Immature natural killer cell (primary cell): ENCODE results near the gene SCAMP4. TPM values are rescaled to one million over a fixed set of nuclear protein-coding genes. Genes with fewer than 3 reads are reported as not detected.
"Not testable (repeated sequence)": the region's sequence is repeated elsewhere in the genome, so short reads cannot be mapped to it uniquely, and the experiment has no call there.

Experiments used
- DNase-seq, 3 donors: peaks; one replicate each; pipeline ENCODE4 v3.0.0; 2022; ENCODE audit warnings: mixed read lengths in 1 of 3
- H3K27ac Mint-ChIP-seq, 6 donors: one replicate each; pipeline ENCODE4 v1.8.0; 2020; ENCODE audit warnings: mixed read lengths in 6 of 6, mild to moderate bottlenecking in 5 of 6, inconsistent platforms in 4 of 6, moderate library complexity in 3 of 6
- H3K27me3 Mint-ChIP-seq, 3 donors: one replicate each; pipeline ENCODE4 v1.8.0; 2020 to 2021; ENCODE audit warnings: low read depth in 3 of 3, mild to moderate bottlenecking in 3 of 3, mixed read lengths in 3 of 3, moderate library complexity in 3 of 3, inconsistent platforms in 1 of 3
- H3K36me3 Mint-ChIP-seq, 3 donors: one replicate each; pipeline ENCODE4 v1.8.0; 2020; ENCODE audit warnings: mixed read lengths in 3 of 3, inconsistent platforms in 2 of 3, mild to moderate bottlenecking in 2 of 3
- H3K4me1 Mint-ChIP-seq, 2 donors: one replicate each; pipeline ENCODE4 v1.8.0; 2020; ENCODE audit warnings: inconsistent platforms in 2 of 2, mild to moderate bottlenecking in 2 of 2, mixed read lengths in 2 of 2, moderate library complexity in 1 of 2
- H3K4me3 Mint-ChIP-seq, 5 donors: one replicate each; pipeline ENCODE4 v1.8.0; 2020; ENCODE audit warnings: mild to moderate bottlenecking in 5 of 5, mixed read lengths in 5 of 5, inconsistent platforms in 3 of 5, moderate library complexity in 3 of 5
- H3K9me3 Mint-ChIP-seq, 6 donors: one replicate each; pipeline ENCODE4 v1.8.0; 2020; ENCODE audit warnings: mild to moderate bottlenecking in 6 of 6, mixed read lengths in 6 of 6, inconsistent platforms in 4 of 6, moderate library complexity in 3 of 6
- polyA plus RNA-seq, 3 donors: library from polyadenylated mRNA; unstranded; fragments of 300-500 nt; fragmentation: Illumina TruSeq; gene quantifications; one replicate each; pipeline ENCODE4 v1.2.3, GENCODE V29; 2021

Gene SCAMP4
- polyA plus RNA-seq, 3 donors from 2014 or later, result 7.6 to 31.9 (median 22.6) TPM

GRCh38 chr19:1873524-1874473, 31.4 kb upstream of the SCAMP4 start:
- Mint-ChIP-seq H3K36me3 (peaks cover 0 to 2% (median 0%) of the 10 kb centered on the region in 3 donors), H3K27me3 (peaks cover 20 to 27% (median 25%) of the 10 kb centered on the region in 3 donors), H3K9me3 (no peaks in the 10 kb centered on the region), H3K4me1 (peaks cover 28 to 40% of the 10 kb centered on the region in 2 donors), H3K4me3 (peak overlapping the region; percentile 93 to 97 (median 96)), H3K27ac (peak overlapping the region; percentile 97 to 100 (median 98))
- no peak for DNase-seq

- Mint-ChIP-seq H3K9me3 (no peaks in the 10 kb centered on the region), H3K36me3 (peaks cover 0 to 2% (median 0%) of the 10 kb centered on the region in 3 donors), H3K4me3 (peak overlapping the region; percentile 93 to 97 (median 96)), H3K27me3 (peaks cover 20 to 27% (median 25%) of the 10 kb centered on the region in 3 donors), H3K27ac (peak overlapping the region; percentile 97 to 100 (median 98)), H3K4me1 (peaks cover 24 to 38% of the 10 kb centered on the region in 2 donors)
- peak; percentile 73 to 79 (median 78) for DNase-seq
These were observed 30.5 kb upstream of the SCAMP4 start for GRCh38 chr19:1874554-1875185.

DNA sequence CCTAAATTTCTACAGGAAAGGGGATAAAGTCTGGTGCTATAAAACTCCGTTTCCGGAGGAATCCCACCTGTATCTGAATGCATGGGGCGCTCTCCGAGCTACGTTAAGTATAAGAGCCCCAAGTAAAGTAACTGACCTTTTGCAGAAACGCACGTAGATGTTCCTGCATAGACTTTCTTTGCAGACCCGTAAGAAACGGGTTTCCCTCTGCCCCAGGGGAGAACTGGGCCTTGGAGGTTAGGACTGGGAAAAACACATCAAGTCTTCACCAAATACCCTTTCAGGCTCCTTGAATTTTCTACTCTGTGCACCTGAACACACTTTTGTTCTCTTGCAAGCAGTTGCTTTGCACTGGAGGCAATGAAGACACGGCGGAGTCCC, 29.9 kb upstream of the SCAMP4 start:
- not testable (repeated sequence) for H3K9me3 Mint-ChIP-seq, H3K36me3 Mint-ChIP-seq, DNase-seq
- H3K27me3 Mint-ChIP-seq, result peaks cover 20 to 27% (median 25%) of the 10 kb centered on the region in 3 donors
- peaks cover 24 to 43% of the 10 kb centered on the region in 2 donors for H3K4me1 Mint-ChIP-seq
- peak overlapping the region; percentile 97 to 100 (median 98) for H3K27ac Mint-ChIP-seq
- H3K4me3 Mint-ChIP-seq, result peak overlapping the region; percentile 93 to 97 (median 96)

DNA sequence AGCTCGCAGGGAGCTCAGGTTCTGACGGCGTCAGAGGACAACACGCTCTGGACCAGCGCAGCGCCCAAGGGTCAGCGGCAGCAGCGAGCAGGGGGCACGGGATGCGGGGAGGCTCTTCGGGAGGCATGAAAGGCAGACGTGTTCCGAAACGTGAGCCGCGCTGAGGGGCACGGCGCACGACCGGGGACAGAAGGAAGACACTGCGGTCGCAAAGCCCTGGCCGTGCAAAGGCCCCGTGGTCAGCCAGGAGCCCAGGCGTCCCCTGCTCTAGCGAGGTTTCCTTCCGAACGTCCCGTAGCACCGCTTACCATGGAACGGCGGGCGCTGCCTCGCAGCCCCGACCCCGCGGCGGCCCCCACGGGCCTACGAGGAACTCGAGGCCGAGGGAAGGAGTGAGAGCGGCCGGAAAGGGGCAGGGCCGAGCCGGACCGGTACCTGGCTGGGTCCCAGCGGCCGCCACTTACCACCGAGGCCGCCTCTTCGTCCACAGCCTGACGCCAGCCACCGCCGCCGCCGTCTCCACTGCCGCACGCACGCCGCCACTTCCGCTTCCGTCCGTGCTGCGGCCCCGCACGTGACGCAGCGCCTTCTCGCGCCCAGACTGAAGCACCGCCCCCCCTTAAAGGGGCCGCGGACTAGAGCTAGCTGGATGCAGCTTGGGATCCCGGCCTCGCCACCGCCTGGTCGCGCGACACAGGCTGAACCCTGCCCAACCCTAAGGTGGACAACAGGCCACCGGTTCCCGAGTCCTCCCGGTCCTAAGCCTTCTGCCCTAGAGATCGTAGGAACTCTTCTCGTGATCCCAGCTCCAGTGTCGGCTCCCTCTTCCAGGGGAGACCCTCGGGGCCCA, 29.3 kb upstream of the SCAMP4 start:
- Mint-ChIP-seq H3K27me3 (peaks cover 20 to 27% (median 26%) of the 10 kb centered on the region in 3 donors), H3K4me1 (peaks cover 24 to 44% of the 10 kb centered on the region in 2 donors), H3K27ac (peak overlapping the region; percentile 97 to 100 (median 98)), H3K9me3 (no peaks in the 10 kb centered on the region), H3K36me3 (peaks cover 0 to 2% (median 0%) of the 10 kb centered on the region in 3 donors), H3K4me3 (peak overlapping the region; percentile 93 to 97 (median 96))
- peak; percentile 92 to 95 (median 94) for DNase-seq

- H3K9me3 Mint-ChIP-seq, H3K36me3 Mint-ChIP-seq, DNase-seq: not testable (repeated sequence)
- Mint-ChIP-seq H3K4me3 (peak overlapping the region; percentile 93 to 97 (median 96)), H3K27me3 (peaks cover 20 to 27% (median 26%) of the 10 kb centered on the region in 3 donors), H3K4me1 (peaks cover 24 to 45% of the 10 kb centered on the region in 2 donors), H3K27ac (peak overlapping the region; percentile 97 to 100 (median 98))
These were observed 28.5 kb upstream of the SCAMP4 start for GRCh38 chr19:1876496-1877279.

GRCh38 chr19:1877280-1877660, 27.9 kb upstream of the SCAMP4 start:
- peaks cover 24 to 31% (median 26%) of the 10 kb centered on the region in 3 donors for H3K27me3 Mint-ChIP-seq
- not testable (repeated sequence) for H3K4me3 Mint-ChIP-seq, DNase-seq, H3K9me3 Mint-ChIP-seq, H3K27ac Mint-ChIP-seq, H3K36me3 Mint-ChIP-seq
- H3K4me1 Mint-ChIP-seq, result peaks cover 28 to 49% of the 10 kb centered on the region in 2 donors

DNA sequence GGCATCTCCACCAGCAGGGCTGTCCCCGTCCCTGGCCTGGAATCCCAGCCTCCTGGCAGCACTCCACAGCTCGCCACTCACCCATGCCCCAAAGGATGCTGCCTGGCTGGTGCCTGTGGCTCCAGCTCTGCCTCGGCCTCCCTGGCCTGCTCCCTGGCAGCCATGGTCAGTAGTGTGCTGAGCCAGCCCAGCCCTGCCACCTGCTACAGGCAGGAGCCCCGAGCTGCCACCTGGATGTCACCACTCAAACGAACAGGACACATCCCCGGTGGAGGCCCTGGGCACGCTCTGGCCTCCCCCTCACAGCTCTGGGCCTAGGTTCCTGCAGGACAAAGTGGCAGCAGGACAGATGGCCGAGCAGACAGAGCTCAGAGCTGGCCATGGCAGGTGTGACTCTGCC, 26.6 kb upstream of the SCAMP4 start:
- Mint-ChIP-seq H3K27ac (peak overlapping the region in 4 of 6 donors; percentile 30 to 71 (median 44)), H3K36me3 (peaks cover 10 to 13% (median 10%) of the 10 kb centered on the region in 3 donors), H3K27me3 (peaks cover 37 to 44% (median 39%) of the 10 kb centered on the region in 3 donors), H3K4me3 (peak overlapping the region in 2 of 5 donors; percentile 24 to 41), H3K4me1 (peaks cover 41 to 56% of the 10 kb centered on the region in 2 donors)
- not testable (repeated sequence) for H3K9me3 Mint-ChIP-seq, DNase-seq

- H3K27ac Mint-ChIP-seq, result peak overlapping the region; percentile 44 to 84 (median 76)
- not testable (repeated sequence) for DNase-seq
These were observed 25.2 kb upstream of the SCAMP4 start for GRCh38 chr19:1879982-1880381.

DNA sequence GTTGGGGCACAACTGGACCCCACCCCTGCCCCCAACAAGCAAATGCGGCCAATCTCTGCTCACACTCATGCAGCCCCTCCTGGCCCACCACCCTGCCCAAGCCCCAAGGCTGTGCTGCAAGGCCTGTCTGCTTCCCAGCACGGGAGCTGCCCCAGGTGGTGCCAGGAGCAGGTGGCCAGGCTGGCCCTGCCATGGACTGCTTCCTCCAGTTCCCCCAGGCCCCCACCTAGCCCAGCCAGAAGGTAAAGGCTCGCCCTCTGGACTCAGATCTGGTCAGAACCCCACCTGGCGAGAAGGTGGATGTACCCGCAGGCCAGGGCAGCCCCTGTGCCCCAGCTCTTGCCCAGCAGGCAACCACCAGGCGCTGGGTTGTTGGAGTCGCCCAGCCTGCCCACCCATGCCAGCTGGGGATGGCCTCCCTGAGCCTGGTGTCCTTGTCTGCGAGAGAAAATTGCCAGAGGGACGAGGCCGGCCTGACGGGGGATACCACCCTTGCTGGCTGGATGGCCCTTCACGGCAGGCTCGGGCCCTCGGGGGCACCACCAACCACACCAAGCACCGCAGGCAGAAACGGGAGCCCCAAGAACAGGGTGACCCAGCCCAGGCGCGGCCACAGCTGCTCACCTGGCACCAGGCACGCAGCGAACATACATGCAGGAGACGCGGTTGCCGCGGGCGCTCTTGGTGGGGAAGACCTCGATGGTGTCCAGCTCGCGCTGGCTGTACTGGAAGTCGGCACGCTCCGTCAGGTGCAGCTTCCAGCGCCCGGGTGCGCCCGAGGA, 24.4 kb upstream of the SCAMP4 start:
- DNase-seq, result no peak
- Mint-ChIP-seq H3K27ac (peak overlapping the region; percentile 44 to 84 (median 76)), H3K27me3 (peaks cover 35 to 51% (median 42%) of the 10 kb centered on the region in 3 donors), H3K36me3 (peaks cover 18 to 23% (median 21%) of the 10 kb centered on the region in 3 donors), H3K9me3 (peaks cover 0 to 7% (median 3%) of the 10 kb centered on the region in 6 donors), H3K4me1 (peaks cover 34 to 50% of the 10 kb centered on the region in 2 donors), H3K4me3 (peak overlapping the region; percentile 35 to 62 (median 52))

More at GRCh38 chr19:1879982-1880381, 25.2 kb upstream of the SCAMP4 start:
- H3K27me3 Mint-ChIP-seq, result peaks cover 43 to 52% (median 44%) of the 10 kb centered on the region in 3 donors
- H3K4me3 Mint-ChIP-seq, result peak overlapping the region; percentile 35 to 66 (median 57)
- H3K9me3 Mint-ChIP-seq, result not testable (repeated sequence)
- H3K4me1 Mint-ChIP-seq, result peaks cover 38 to 50% of the 10 kb centered on the region in 2 donors
- peaks cover 18 to 23% (median 21%) of the 10 kb centered on the region in 3 donors for H3K36me3 Mint-ChIP-seq

GRCh38 chr19:1881393-1882088, 23.7 kb upstream of the SCAMP4 start:
- peaks cover 18 to 23% (median 21%) of the 10 kb centered on the region in 3 donors for H3K36me3 Mint-ChIP-seq

More at GRCh38 chr19:1881393-1882088, 23.7 kb upstream of the SCAMP4 start:
- Mint-ChIP-seq H3K4me1 (peaks cover 28 to 46% of the 10 kb centered on the region in 2 donors), H3K27me3 (peaks cover 29 to 46% (median 35%) of the 10 kb centered on the region in 3 donors), H3K4me3 (peak overlapping the region; percentile 98 to 100 (median 98)), H3K27ac (peak overlapping the region; percentile 99 to 100 (median 100))
- DNase-seq, result peak in 2 of 3 donors; percentile 45 to 46
- H3K9me3 Mint-ChIP-seq, result not testable (repeated sequence)
